B cell (primary cell): ENCODE data around the gene PLEKHG4B. TPM values are rescaled to one million over a fixed set of nuclear protein-coding genes. Genes with fewer than 3 reads are reported as not detected.

Source experiments
- ATAC-seq: fragments of 200-7000 bp; cut with Tn5 transposase; one replicate; pipeline ENCODE4 v1.10.0; 2021; ENCODE audit warnings: low read depth, mild to moderate bottlenecking, moderate number of reproducible peaks, moderate library complexity
- CTCF ChIA-PET: fragments of 350-600 bp; sonication (Branson Sonifier 250); formaldehyde crosslinking; loops from one replicate; lab custom pipeline; 2021; ENCODE audit warnings: antibody characterized with exemption, inconsistent platforms; lab: Charles Lee
- POLR2A ChIA-PET: fragments of 350-600 bp; sonication (Branson Sonifier 250); formaldehyde crosslinking; loops from one replicate; lab custom pipeline; 2021; ENCODE audit warnings: antibody characterized with exemption; lab: Charles Lee
- DNase-seq: peaks from one replicate; pipeline ENCODE4 v3.0.0; 2013
- H2AFZ ChIP-seq: 2 replicates; pipeline ENCODE4 v1.6.1; 2012; ENCODE audit warnings: mild to moderate bottlenecking, low read depth, low read length; ENCODE audit not compliant: insufficient read depth, poor library complexity, severe bottlenecking
- H3K27ac ChIP-seq, 2 donors: 1 replicate in 1 of 2; 2 replicates in 1 of 2; pipeline ENCODE4 v1.5.1; 2012 to 2013; ENCODE audit warnings: low read length in 2 of 2, mild to moderate bottlenecking in 2 of 2, moderate library complexity in 1 of 2
- H3K27me3 ChIP-seq, 4 experiments: fragments of 200-600 bp in 1 of 4; sonication (generic) in 1 of 4; replicated peaks in 1 of 4; 1 replicate in 2 of 4; 2 replicates in 2 of 4; pipeline versions ENCODE4 v1.6.1 to v1.7.0; 2013 to 2016; ENCODE audit warnings: low read length in 3 of 4, mild to moderate bottlenecking in 2 of 4, mixed read lengths in 1 of 4, moderate library complexity in 1 of 4; ENCODE audit not compliant: insufficient read depth in 4 of 4, control insufficient read depth in 3 of 4; ENCODE audit errors: control extremely low read depth in 1 of 4
- H3K36me3 ChIP-seq, 2 experiments: replicated peaks in 1 of 2; 1 replicate in 1 of 2; 2 replicates in 1 of 2; pipeline versions ENCODE4 v1.6.1 to v1.7.1; 2013; ENCODE audit warnings: low read length in 1 of 2; ENCODE audit not compliant: insufficient read depth in 2 of 2, control insufficient read depth in 1 of 2; ENCODE audit errors: control extremely low read depth in 1 of 2, extremely low read depth in 1 of 2
- H3K4me1 ChIP-seq, 2 donors: fragments of 200-600 bp in 1 of 2; sonication (generic) in 1 of 2; 1 replicate in 1 of 2; 2 replicates in 1 of 2; pipeline versions ENCODE4 v1.5.1 to v1.6.1; 2013 to 2017; ENCODE audit warnings: low read length in 2 of 2; ENCODE audit not compliant: control insufficient read depth in 2 of 2, insufficient read depth in 2 of 2
- H3K4me2 ChIP-seq: replicated peaks from 2 replicates; pipeline ENCODE3; 2012; ENCODE audit warnings: mild to moderate bottlenecking, low read depth, low read length; ENCODE audit not compliant: poor library complexity, severe bottlenecking
- H3K4me3 ChIP-seq, 5 experiments: fragments of 200-600 bp in 1 of 5; sonication (generic) in 1 of 5; 1 replicate in 3 of 5; 2 replicates in 2 of 5; pipeline versions ENCODE4 v1.5.1 to v1.7.0; 2011 to 2016; ENCODE audit warnings: low read length in 4 of 5, mild to moderate bottlenecking in 4 of 5, low read depth in 2 of 5, control low read depth in 1 of 5, moderate library complexity in 1 of 5; ENCODE audit not compliant: insufficient read depth in 1 of 5; ENCODE audit errors: control extremely low read depth in 1 of 5, extremely low read depth in 1 of 5
- H3K79me2 ChIP-seq: fragments of 200-600 bp; sonication (generic); one replicate; pipeline ENCODE4 v1.6.0; 2016; ENCODE audit warnings: low read length; ENCODE audit not compliant: control insufficient read depth, insufficient read depth
- H3K9ac ChIP-seq: fragments of 200-600 bp; sonication (generic); 2 replicates; pipeline ENCODE4 v1.6.1; 2017; ENCODE audit warnings: mild to moderate bottlenecking, low read length, moderate library complexity
- H3K9me3 ChIP-seq, 3 donors: one replicate each; pipeline versions ENCODE4 v1.6.1 to v1.7.1; 2013; ENCODE audit warnings: low read length in 2 of 3; ENCODE audit not compliant: control insufficient read depth in 2 of 3, insufficient read depth in 1 of 3; ENCODE audit errors: control extremely low read depth in 1 of 3
- H4K20me1 ChIP-seq: 2 replicates; pipeline ENCODE4 v1.6.0; 2012; ENCODE audit warnings: mild to moderate bottlenecking, low read length; ENCODE audit not compliant: insufficient read depth, control insufficient read depth, poor library complexity, severe bottlenecking
- H3K27ac Mint-ChIP-seq: one replicate; pipeline ENCODE4 v1.8.0; 2021; ENCODE audit warnings: mixed read lengths
- H3K27me3 Mint-ChIP-seq: one replicate; pipeline ENCODE4 v1.8.0; 2021; ENCODE audit warnings: mixed read lengths
- H3K4me1 Mint-ChIP-seq: one replicate; pipeline ENCODE4 v1.8.0; 2021; ENCODE audit warnings: mixed read lengths
- H3K4me3 Mint-ChIP-seq: one replicate; pipeline ENCODE4 v1.8.0; 2021; ENCODE audit warnings: mixed read lengths
- H3K9me3 Mint-ChIP-seq: one replicate; pipeline ENCODE4 v1.8.0; 2022; ENCODE audit warnings: mixed read lengths; ENCODE audit not compliant: insufficient read depth
- CTCF ChIP-seq: fragments of 200-600 bp; IDR thresholded peaks from one replicate; pipeline ENCODE4 v1.8.0; 2022; ENCODE audit warnings: antibody characterized with exemption, mild to moderate bottlenecking
- EZH2 ChIP-seq: IDR thresholded peaks from 2 replicates; pipeline ENCODE4 v1.6.1; 2012; ENCODE audit warnings: borderline replicate concordance, low read depth, mild to moderate bottlenecking, moderate library complexity, low read length; ENCODE audit not compliant: insufficient read depth, poor library complexity, severe bottlenecking
- WGBS: methylation state at CpG from one replicate; pipeline ENCODE4 v1.1.5; 2013; ENCODE audit warnings: missing lambda C conversion rate; ENCODE audit not compliant: insufficient coverage; 5-methylcytosine and 5-hydroxymethylcytosine counted together
- intact Hi-C: fragments of 100-400 bp; cut with micrococcal nuclease; formaldehyde crosslinking; loops from one replicate; pipeline ENCODE4 v1.10.0; 2022
- polyA plus RNA-seq: library from polyadenylated mRNA; depleted of rRNA; stranded (reverse); fragments of >200 nt; gene quantifications from 2 replicates; pipeline ENCODE4 v1.2.3, GENCODE V29; 2012
- total RNA-seq, 2 donors: library from RNA; stranded (reverse); fragments of 120-200 nt in 1 of 2; gene quantifications; 1 replicate in 1 of 2; 2 replicates in 1 of 2; pipeline versions ENCODE4 v1.2.3 to v1.2.4, GENCODE V29; 2013 to 2022

The PLEKHG4B gene
- total and polyA plus RNA-seq, 2 donors (not counting 1 experiment from before 2014, with no cell fraction given): not detected

- no peak overlapping the region for H3K9ac ChIP-seq
- Mint-ChIP-seq H3K27me3 (peaks cover 5% of the 10 kb centered on the region), H3K4me1 (no peaks in the 10 kb centered on the region), H3K9me3 (no peaks in the 10 kb centered on the region), H3K27ac (no peak overlapping the region), H3K4me3 (no peak overlapping the region)
- no peak overlapping the region for H3K27ac ChIP-seq
- H3K4me3 ChIP-seq: no peak overlapping the region
- no peak for ATAC-seq
- ChIA-PET CTCF (no interaction called here), POLR2A (no interaction called here)
- H3K27me3 ChIP-seq: no peaks in the 10 kb centered on the region
- DNase-seq: no peak
- no peaks in the 10 kb centered on the region for H3K79me2 ChIP-seq
- H3K4me2 ChIP-seq: no peak overlapping the region
- intact Hi-C loops: no loop called here
- no peaks in the 10 kb centered on the region for H3K36me3 ChIP-seq
- peaks cover 0 to 1% (median 0%) of the 10 kb centered on the region in 3 donors for H3K9me3 ChIP-seq
- H4K20me1 ChIP-seq: no peaks in the 10 kb centered on the region
- no peaks in the 10 kb centered on the region for H3K4me1 ChIP-seq
- 98% methylated on average over 4 of the region's 7 CpGs for WGBS
- H2AFZ ChIP-seq: no peak overlapping the region
- TF ChIP-seq CTCF (no peak), EZH2 (no peak)
Observed at GRCh38 chr5:140443-140829, 48.5 kb downstream of the PLEKHG4B start.

- ChIA-PET CTCF (no interaction called here), POLR2A (no interaction called here)
- Histone ChIP-seq H3K27me3 (no peaks in the 10 kb centered on the region), H3K9me3 (peaks cover 0 to 8% (median 0%) of the 10 kb centered on the region in 3 donors), H3K4me3 (no peak overlapping the region), H3K27ac (no peak overlapping the region), H4K20me1 (no peaks in the 10 kb centered on the region), H3K9ac (no peak overlapping the region), H2AFZ (no peak overlapping the region), H3K4me1 (no peaks in the 10 kb centered on the region), H3K79me2 (no peaks in the 10 kb centered on the region), H3K4me2 (no peak overlapping the region), H3K36me3 (no peaks in the 10 kb centered on the region)
- H3K27me3 Mint-ChIP-seq: peaks cover 5% of the 10 kb centered on the region
- intact Hi-C loops: no loop called here
- ATAC-seq: no peak
- no peaks in the 10 kb centered on the region for H3K9me3 Mint-ChIP-seq
- no peak overlapping the region for H3K27ac Mint-ChIP-seq
- no peak for DNase-seq
- TF ChIP-seq EZH2: no peak
- H3K4me3 Mint-ChIP-seq: no peak overlapping the region
- WGBS: 88% methylated on average over 12 of the region's 13 CpGs
- H3K4me1 Mint-ChIP-seq: no peaks in the 10 kb centered on the region
Observed at GRCh38 chr5:141211-141610, 49.2 kb downstream of the PLEKHG4B start.
